NCI-H2029 treated with DMSO at 0.1 percent for 48 hours (cell line): Measurements from ENCODE around the gene GAPT.
"Not testable (repeated sequence)": the region's sequence is repeated elsewhere in the genome, so short reads cannot be mapped to it uniquely, and the experiment has no call there.

ENCODE experiments used
- DNase-seq: peaks from one replicate; lab custom pipeline; 2025; lab: John Stamatoyannopoulos, UW

The GAPT gene

GRCh38 chr5:58504766-58505165 is 13.5 kb downstream of the GAPT start:
- no peak for DNase-seq

DNA sequence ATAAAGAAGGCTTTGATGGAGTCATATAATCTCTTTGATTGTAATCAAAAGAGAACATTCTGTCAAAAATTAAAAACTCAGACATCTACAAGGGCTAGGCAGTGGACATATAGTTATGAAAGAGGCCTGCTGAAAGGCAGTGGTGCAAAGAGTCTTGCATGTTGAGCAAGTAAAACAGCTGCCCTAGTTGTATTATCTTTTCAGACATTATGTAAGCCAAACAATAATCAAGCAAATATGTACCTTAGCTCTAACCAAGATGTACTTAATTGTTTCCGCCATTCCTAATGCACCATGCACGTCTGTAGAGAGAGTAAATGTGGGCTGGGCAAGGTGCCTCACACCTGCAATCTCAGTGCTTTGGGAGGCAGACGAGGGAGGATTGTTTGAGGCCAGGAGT is 14.3 kb downstream of the GAPT start:
- DNase-seq = no peak

GRCh38 chr5:58505971-58506640 is 14.9 kb downstream of the GAPT start:
- no peak for DNase-seq

DNA sequence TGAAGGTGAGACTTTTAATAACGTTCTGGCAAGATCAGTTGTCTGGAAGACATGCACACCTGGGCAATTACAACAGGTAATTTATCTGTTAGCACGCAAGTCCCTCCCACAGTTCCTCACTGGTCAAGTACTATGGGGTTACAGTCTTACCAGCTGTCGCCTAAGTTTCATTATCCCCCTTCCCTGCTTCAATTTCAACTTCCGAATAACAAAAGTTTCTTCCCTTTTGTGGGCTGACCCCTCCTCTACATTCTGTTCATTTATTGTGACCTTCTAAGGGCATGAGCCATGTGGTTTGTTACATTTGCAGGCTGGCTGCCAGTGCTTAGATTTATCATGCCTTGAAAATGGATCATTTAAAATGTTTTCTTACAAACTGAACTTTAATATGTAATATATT is 16.5 kb downstream of the GAPT start:
- no peak for DNase-seq

GRCh38 chr5:58517198-58517597 is 26.0 kb downstream of the GAPT start:
- DNase-seq = no peak

- DNase-seq = no peak
These were observed 32.7 kb downstream of the GAPT start for GRCh38 chr5:58523956-58524355.

DNA sequence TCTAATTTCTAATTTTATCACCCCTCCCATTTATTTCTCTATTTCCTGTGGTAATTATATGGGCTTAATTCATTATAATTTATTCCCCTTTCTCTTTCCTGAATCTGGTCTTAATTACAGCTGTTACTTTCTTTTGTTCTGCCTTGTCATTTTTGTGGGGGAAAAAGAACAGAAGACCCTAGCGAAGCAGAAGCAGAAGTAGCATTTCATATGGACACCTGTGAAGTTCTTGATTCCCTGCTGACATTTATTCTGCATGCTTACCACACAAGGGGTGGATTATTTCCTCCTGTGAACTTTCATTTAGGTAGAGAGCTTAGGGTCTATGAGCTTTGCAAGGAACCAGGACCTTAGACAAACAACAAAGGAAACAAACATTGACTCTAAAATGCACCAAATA is 33.3 kb downstream of the GAPT start:
- DNase-seq = no peak

GRCh38 chr5:58530942-58531490 is 39.8 kb downstream of the GAPT start:
- DNase-seq = no peak

GRCh38 chr5:58541935-58542334 is 50.7 kb downstream of the GAPT start:
- DNase-seq = not testable (repeated sequence)

DNA sequence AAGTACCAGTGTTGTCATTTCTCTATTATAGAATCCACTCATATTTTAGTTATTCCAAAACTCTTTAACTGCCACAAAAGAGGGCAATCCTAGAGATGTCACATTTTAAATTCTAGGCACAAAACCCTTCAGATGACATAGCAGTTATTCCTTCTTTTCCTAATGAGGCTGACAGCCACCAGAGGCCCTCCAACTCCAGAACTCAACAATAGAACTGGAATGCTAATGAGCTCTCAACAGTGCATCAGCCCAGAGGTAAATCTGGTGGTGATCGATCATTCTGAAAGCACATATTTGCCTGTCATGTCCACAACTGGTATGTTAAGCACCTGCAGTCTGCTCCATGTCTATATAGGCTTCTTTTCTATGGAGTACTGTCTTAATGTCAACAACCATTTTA is 51.5 kb downstream of the GAPT start:
- DNase-seq = no peak

- no peak for DNase-seq
These were observed 52.5 kb downstream of the GAPT start for GRCh38 chr5:58543723-58544122.

DNA sequence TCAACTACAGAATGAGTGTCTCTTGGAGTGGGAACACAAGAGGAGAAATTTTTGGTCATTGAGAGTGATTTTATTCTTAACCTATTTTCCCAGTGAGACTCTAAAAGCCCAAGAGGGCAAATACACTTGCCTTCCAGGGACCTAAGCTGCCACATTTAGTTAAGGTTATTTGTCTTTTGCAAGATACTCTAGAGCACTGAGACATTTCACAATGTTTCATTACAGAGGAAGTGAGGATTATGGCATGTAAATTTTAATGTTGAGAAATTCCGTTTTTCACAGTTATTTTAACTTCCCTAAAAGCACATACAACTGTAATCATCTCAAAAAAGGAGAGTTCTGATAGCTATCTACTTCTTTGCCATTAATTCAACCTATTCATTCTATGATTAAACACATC is 53.0 kb downstream of the GAPT start:
- no peak for DNase-seq

- DNase-seq = no peak
These were observed 53.7 kb downstream of the GAPT start for GRCh38 chr5:58544926-58545325.

DNA sequence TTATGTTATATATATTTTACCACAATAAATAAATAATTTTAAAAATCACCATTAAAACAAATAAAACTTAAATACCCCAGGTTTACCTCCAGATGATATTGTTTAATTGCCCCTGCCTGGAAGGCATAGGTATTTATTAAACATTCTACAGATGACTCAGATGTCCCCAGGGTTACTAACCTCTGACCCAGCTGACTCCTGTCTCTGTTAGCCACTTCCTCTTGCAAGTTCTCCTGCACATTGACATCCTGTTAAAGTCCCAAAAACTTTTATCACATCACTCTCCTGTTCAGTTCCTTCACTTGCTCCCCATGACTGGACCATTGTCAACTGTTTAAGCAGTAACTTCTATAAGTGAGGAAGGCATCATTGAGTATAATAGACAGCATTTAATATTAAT is 54.7 kb downstream of the GAPT start:
- DNase-seq = no peak
